GM12878 (cell line): ENCODE measurements around the gene SEMA4D. TPM values are rescaled to one million over a fixed set of nuclear protein-coding genes. Genes with fewer than 3 reads are reported as not detected.

Source experiments
- E4F1 ChIP-seq: fragments of 450-650 bp; IDR thresholded peaks from 2 replicates; pipeline ENCODE4 v1.6.1; 2018; ENCODE audit warnings: borderline replicate concordance, mild to moderate bottlenecking; ENCODE audit not compliant: partially characterized antibody
- FOS ChIP-seq: IDR thresholded peaks from 3 replicates; pipeline ENCODE4 v1.6.1; 2011; ENCODE audit warnings: borderline replicate concordance; ENCODE audit not compliant: insufficient read length; ENCODE audit errors: extremely low read depth
- FOXM1 ChIP-seq: IDR thresholded peaks from 2 replicates; pipeline ENCODE4 v1.6.1; 2012; ENCODE audit warnings: low read depth, mild to moderate bottlenecking, inconsistent platforms, low read length, moderate library complexity
- JUND ChIP-seq: IDR thresholded peaks from 2 replicates; pipeline ENCODE4 v1.6.1; 2012; ENCODE audit warnings: low read depth, mild to moderate bottlenecking, low read length, improper control_type of control experiment, moderate library complexity
- PBX3 ChIP-seq: IDR thresholded peaks from 2 replicates; pipeline ENCODE4 v1.6.1; 2011; ENCODE audit warnings: mild to moderate bottlenecking, low read depth, low read length, moderate library complexity; ENCODE audit not compliant: insufficient replicate concordance
- RB1 ChIP-seq: fragments of 450-650 bp; formaldehyde crosslinking; IDR thresholded peaks from 2 replicates; pipeline ENCODE4 v1.6.1; 2017; ENCODE audit warnings: mild to moderate bottlenecking, borderline replicate concordance
- SKIL ChIP-seq: fragments of 450-650 bp; IDR thresholded peaks from 2 replicates; pipeline ENCODE4 v1.6.1; 2017; ENCODE audit warnings: mild to moderate bottlenecking, low read depth, inconsistent platforms; ENCODE audit not compliant: poor library complexity, severe bottlenecking
- SMARCA5 ChIP-seq: fragments of 450-650 bp; IDR thresholded peaks from 2 replicates; pipeline ENCODE4 v1.6.1; 2017; ENCODE audit warnings: mild to moderate bottlenecking
- ZNF622 ChIP-seq: fragments of 450-650 bp; IDR thresholded peaks from 2 replicates; pipeline ENCODE4 v1.6.1; 2017; ENCODE audit warnings: mild to moderate bottlenecking, inconsistent platforms
- polyA plus RNA-seq, 11 experiments: library from polyadenylated mRNA; depleted of rRNA in 4 of 11; unstranded in 6 of 11; stranded (reverse) in 5 of 11; fragments of >200 nt; fragmentation: Nextera tagmentation in 4 of 11; fragmentation: Illumina TruSeq in 1 of 11; extraction: Ambion mirVana in 4 of 11; extraction: Trizol in 1 of 11; gene quantifications; 1 replicate in 1 of 11; 2 replicates in 10 of 11; pipeline versions ENCODE4 v1.2.1 to v1.2.3, GENCODE V29; 2011 to 2016; ENCODE audit warnings: inconsistent platforms in 2 of 11, missing spikeins in 2 of 11, low read depth in 1 of 11
- total RNA-seq, 4 experiments: library from RNA; depleted of rRNA in 3 of 4; stranded (reverse); fragments of >200 nt in 3 of 4; fragmentation: Illumina TruSeq in 1 of 4; extraction: Trizol in 1 of 4; gene quantifications; 2 replicates each; pipeline versions ENCODE4 v1.2.1 to v1.2.3, GENCODE V29; 2013 to 2021
- TF ChIP-seq, protein P1 (sequence below): fragments of 450-650 bp; IDR thresholded peaks from 2 replicates; pipeline ENCODE4 v1.6.1; 2017; ENCODE audit warnings: mild to moderate bottlenecking, moderate library complexity

The SEMA4D gene
- total and polyA plus RNA-seq, 10 of the 15 experiments (the other 5 are each of a cell fraction or from before 2014, with no cell fraction given) = 15.1 to 136 (median 39.6) TPM

DNA sequence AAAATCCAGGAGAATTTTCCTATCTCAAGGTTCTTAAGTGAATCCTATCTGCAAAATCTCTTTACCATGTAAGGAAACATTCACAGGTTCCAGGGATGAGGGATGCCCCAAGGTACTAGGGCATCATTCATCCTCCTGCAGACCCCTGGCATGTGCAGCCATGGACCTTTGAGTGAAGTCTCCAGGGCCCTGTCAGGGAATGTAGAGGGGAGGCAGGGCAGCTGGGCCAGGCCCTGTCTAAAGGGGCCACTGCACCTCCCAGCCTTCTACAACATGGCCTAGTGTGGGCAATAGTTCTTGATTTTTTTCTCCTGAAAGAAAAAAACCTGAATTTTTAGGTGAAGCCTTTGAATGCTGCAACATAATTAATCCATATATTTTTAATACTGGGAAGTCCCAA lies 63.3 kb downstream of the SEMA4D start (continued):
- TF ChIP-seq, protein P1, sequence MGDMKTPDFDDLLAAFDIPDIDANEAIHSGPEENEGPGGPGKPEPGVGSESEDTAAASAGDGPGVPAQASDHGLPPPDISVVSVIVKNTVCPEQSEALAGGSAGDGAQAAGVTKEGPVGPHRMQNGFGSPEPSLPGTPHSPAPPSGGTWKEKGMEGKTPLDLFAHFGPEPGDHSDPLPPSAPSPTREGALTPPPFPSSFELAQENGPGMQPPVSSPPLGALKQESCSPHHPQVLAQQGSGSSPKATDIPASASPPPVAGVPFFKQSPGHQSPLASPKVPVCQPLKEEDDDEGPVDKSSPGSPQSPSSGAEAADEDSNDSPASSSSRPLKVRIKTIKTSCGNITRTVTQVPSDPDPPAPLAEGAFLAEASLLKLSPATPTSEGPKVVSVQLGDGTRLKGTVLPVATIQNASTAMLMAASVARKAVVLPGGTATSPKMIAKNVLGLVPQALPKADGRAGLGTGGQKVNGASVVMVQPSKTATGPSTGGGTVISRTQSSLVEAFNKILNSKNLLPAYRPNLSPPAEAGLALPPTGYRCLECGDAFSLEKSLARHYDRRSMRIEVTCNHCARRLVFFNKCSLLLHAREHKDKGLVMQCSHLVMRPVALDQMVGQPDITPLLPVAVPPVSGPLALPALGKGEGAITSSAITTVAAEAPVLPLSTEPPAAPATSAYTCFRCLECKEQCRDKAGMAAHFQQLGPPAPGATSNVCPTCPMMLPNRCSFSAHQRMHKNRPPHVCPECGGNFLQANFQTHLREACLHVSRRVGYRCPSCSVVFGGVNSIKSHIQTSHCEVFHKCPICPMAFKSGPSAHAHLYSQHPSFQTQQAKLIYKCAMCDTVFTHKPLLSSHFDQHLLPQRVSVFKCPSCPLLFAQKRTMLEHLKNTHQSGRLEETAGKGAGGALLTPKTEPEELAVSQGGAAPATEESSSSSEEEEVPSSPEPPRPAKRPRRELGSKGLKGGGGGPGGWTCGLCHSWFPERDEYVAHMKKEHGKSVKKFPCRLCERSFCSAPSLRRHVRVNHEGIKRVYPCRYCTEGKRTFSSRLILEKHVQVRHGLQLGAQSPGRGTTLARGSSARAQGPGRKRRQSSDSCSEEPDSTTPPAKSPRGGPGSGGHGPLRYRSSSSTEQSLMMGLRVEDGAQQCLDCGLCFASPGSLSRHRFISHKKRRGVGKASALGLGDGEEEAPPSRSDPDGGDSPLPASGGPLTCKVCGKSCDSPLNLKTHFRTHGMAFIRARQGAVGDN = no peak
- TF ChIP-seq FOXM1 (no peak), SKIL (no peak), ZNF622 (no peak), FOS (no peak), E4F1 (no peak), PBX3 (no peak), RB1 (no peak), SMARCA5 (no peak), JUND (no peak)
